Activated CD8-positive, alpha-beta memory T cell treated with anti-CD3 and anti-CD28 coated beads, Interleukin-2, amount 50 U/mL, for 48 hours (primary cell): ENCODE results near the gene SEMA3A.

Experiments used
- DNase-seq: peaks from one replicate; pipeline ENCODE4 v3.0.0-alpha.2; 2020

SEMA3A gene

GRCh38 chr7:83996879-83997278 is 197.7 kb downstream of the SEMA3A start:
- DNase-seq: no peak

GRCh38 chr7:83987764-83988163 is 206.8 kb downstream of the SEMA3A start:
- no peak for DNase-seq

GRCh38 chr7:83985821-83986220 is 208.8 kb downstream of the SEMA3A start:
- no peak for DNase-seq

- no peak for DNase-seq
Measured at GRCh38 chr7:83984591-83984990, 210.0 kb downstream of the SEMA3A start.

- DNase-seq: no peak
Measured at GRCh38 chr7:83984076-83984475, 210.5 kb downstream of the SEMA3A start.

- DNase-seq: no peak
Measured at GRCh38 chr7:83983606-83984005, 211.0 kb downstream of the SEMA3A start.

- no peak for DNase-seq
Measured at GRCh38 chr7:83976302-83976701, 218.3 kb downstream of the SEMA3A start.

- DNase-seq: no peak
Measured at GRCh38 chr7:83970081-83970480, 224.5 kb downstream of the SEMA3A start.

GRCh38 chr7:83964318-83964717 is 230.3 kb downstream of the SEMA3A start:
- no peak for DNase-seq

GRCh38 chr7:83957333-83957732 is 237.3 kb downstream of the SEMA3A start:
- DNase-seq: no peak

- no peak for DNase-seq
Measured at GRCh38 chr7:83956104-83956503, 238.5 kb downstream of the SEMA3A start.

GRCh38 chr7:83952236-83952635 is 242.4 kb downstream of the SEMA3A start:
- DNase-seq: no peak

- DNase-seq: no peak
Measured at GRCh38 chr7:83947260-83947659, 247.3 kb downstream of the SEMA3A start.

GRCh38 chr7:83946801-83947200 is 247.8 kb downstream of the SEMA3A start:
- DNase-seq: no peak

- no peak for DNase-seq
Measured at GRCh38 chr7:83941300-83941699, 253.3 kb downstream of the SEMA3A start.

- no peak for DNase-seq
Measured at GRCh38 chr7:83937930-83938329, 256.7 kb downstream of the SEMA3A start.

GRCh38 chr7:83936056-83936708 is 258.4 kb downstream of the SEMA3A start:
- no peak for DNase-seq

- DNase-seq: no peak
Measured at GRCh38 chr7:83934118-83934734, 260.4 kb downstream of the SEMA3A start.

- DNase-seq: no peak
Measured at GRCh38 chr7:83931968-83932367, 262.6 kb downstream of the SEMA3A start.

GRCh38 chr7:83930262-83930661 is 264.3 kb downstream of the SEMA3A start:
- no peak for DNase-seq

- no peak for DNase-seq
Measured at GRCh38 chr7:83925860-83926259, 268.7 kb downstream of the SEMA3A start.

GRCh38 chr7:83921941-83922607 is 272.5 kb downstream of the SEMA3A start:
- DNase-seq: no peak

- no peak for DNase-seq
Measured at GRCh38 chr7:83921271-83921940, 273.2 kb downstream of the SEMA3A start.

GRCh38 chr7:83918142-83918541 is 276.4 kb downstream of the SEMA3A start:
- no peak for DNase-seq
